H1 (cell line): ENCODE data around the gene C10orf95. TPM values are rescaled to one million over a fixed set of nuclear protein-coding genes. Genes with fewer than 3 reads are reported as not detected.

ENCODE experiments used
- CTCF ChIA-PET: fragments of 300-600 bp; sonication (Branson Sonifier 250); formaldehyde crosslinking; loops from one replicate; lab custom pipeline; 2021; ENCODE audit not compliant: partially characterized antibody; lab: Charles Lee
- POLR2A ChIA-PET: fragments of 300-600 bp; sonication (Branson Sonifier 250); formaldehyde crosslinking; loops from one replicate; lab custom pipeline; 2021; ENCODE audit warnings: inconsistent platforms; ENCODE audit not compliant: partially characterized antibody; lab: Charles Lee
- DNase-seq, 2 experiments: peaks; one replicate each; pipeline versions ENCODE4 v3.0.0 to v3.0.0-alpha.2; 2010 to 2022; ENCODE audit warnings: low spot score in 2 of 2, low read depth in 1 of 2, mixed read lengths in 1 of 2
- FAIRE-seq: peaks from 2 replicates; lab custom pipeline; 2011; peaks lifted over from hg19 to GRCh38; lab: Jason Lieb, UNC
- H2AFZ ChIP-seq: 2 replicates; pipeline ENCODE4 v1.8.1; 2012; ENCODE audit warnings: low read length, inconsistent platforms
- H2AK5ac ChIP-seq: 2 replicates; pipeline ENCODE4 v1.6.1; 2013; ENCODE audit warnings: low read depth, low read length
- H2BK120ac ChIP-seq: replicated peaks from 2 replicates; pipeline ENCODE3; 2013; ENCODE audit warnings: low read depth, low read length, inconsistent platforms
- H2BK12ac ChIP-seq: 2 replicates; pipeline ENCODE4 v1.6.1; 2013; ENCODE audit warnings: low read depth, low read length
- H2BK15ac ChIP-seq: 2 replicates; pipeline ENCODE4 v1.6.1; 2013; ENCODE audit warnings: low read length
- H2BK20ac ChIP-seq: 2 replicates; pipeline ENCODE4 v1.6.1; 2013; ENCODE audit warnings: low read length
- H2BK5ac ChIP-seq: 2 replicates; pipeline ENCODE4 v1.6.1; 2013; ENCODE audit warnings: low read depth, low read length
- H3K14ac ChIP-seq: 2 replicates; pipeline ENCODE4 v1.6.1; 2013; ENCODE audit warnings: inconsistent platforms; ENCODE audit not compliant: insufficient read length
- H3K18ac ChIP-seq: 2 replicates; pipeline ENCODE4 v1.6.1; 2013; ENCODE audit warnings: low read length; ENCODE audit errors: extremely low read depth
- H3K23ac ChIP-seq: 2 replicates; pipeline ENCODE4 v1.6.1; 2013; ENCODE audit warnings: inconsistent platforms; ENCODE audit not compliant: insufficient read length
- H3K23me2 ChIP-seq: 2 replicates; pipeline ENCODE4 v1.6.1; 2013; ENCODE audit warnings: low read depth, low read length
- H3K27ac ChIP-seq: 2 replicates; pipeline ENCODE4 v1.6.1; 2011; ENCODE audit warnings: low read depth, low read length, inconsistent platforms
- H3K27me3 ChIP-seq, 4 experiments: replicated peaks in 1 of 4; 1 replicate in 1 of 4; 2 replicates in 3 of 4; pipeline versions ENCODE4 v1.6.1 to v1.8.1; 2011 to 2013; ENCODE audit warnings: low read length in 3 of 4, mild to moderate bottlenecking in 3 of 4, inconsistent platforms in 2 of 4, mixed read lengths in 2 of 4, moderate library complexity in 1 of 4; ENCODE audit not compliant: control insufficient read depth in 3 of 4, insufficient read depth in 3 of 4; ENCODE audit errors: extremely low read depth in 1 of 4
- H3K36me3 ChIP-seq, 4 experiments: 2 replicates each; pipeline versions ENCODE4 v1.6.1 to v1.8.1; 2011 to 2013; ENCODE audit warnings: mild to moderate bottlenecking in 4 of 4, low read length in 3 of 4, moderate library complexity in 2 of 4, control low read depth in 1 of 4, inconsistent platforms in 1 of 4; ENCODE audit not compliant: insufficient read depth in 4 of 4, control insufficient read depth in 2 of 4
- H3K4ac ChIP-seq: replicated peaks from 2 replicates; pipeline ENCODE3; 2013; ENCODE audit warnings: low read length, low read depth, mixed read lengths, inconsistent platforms; ENCODE audit not compliant: insufficient read length
- H3K4me1 ChIP-seq, 4 experiments: replicated peaks in 1 of 4; 1 replicate in 1 of 4; 2 replicates in 3 of 4; pipeline versions ENCODE4 v1.6.1 to v1.8.1; 2011 to 2013; ENCODE audit warnings: low read length in 3 of 4, inconsistent platforms in 2 of 4, mixed read lengths in 1 of 4; ENCODE audit not compliant: insufficient read depth in 4 of 4, control insufficient read depth in 3 of 4
- H3K4me2 ChIP-seq, 2 experiments: 2 replicates each; pipeline versions ENCODE4 v1.6.1 to v1.8.1; 2011 to 2013; ENCODE audit warnings: low read depth in 2 of 2, low read length in 2 of 2, control low read depth in 1 of 2, inconsistent platforms in 1 of 2, mild to moderate bottlenecking in 1 of 2; ENCODE audit not compliant: insufficient read depth in 1 of 2
- H3K4me3 ChIP-seq, 4 experiments: fragments of 200-600, 300-600 bp in 1 of 4; sonication (generic), shearing (Covaris generic), sonication (Bioruptor Twin) in 1 of 4; 2 replicates each; pipeline versions ENCODE4 v1.5.1 to v1.8.1; 2011 to 2016; ENCODE audit warnings: low read length in 4 of 4, low read depth in 3 of 4, control low read depth in 2 of 4, inconsistent platforms in 2 of 4, mild to moderate bottlenecking in 2 of 4, mixed read lengths in 1 of 4, moderate library complexity in 1 of 4; ENCODE audit not compliant: insufficient read depth in 2 of 4; ENCODE audit errors: extremely low read depth in 1 of 4
- H3K56ac ChIP-seq: replicated peaks from 2 replicates; pipeline ENCODE3; 2013; ENCODE audit warnings: low read depth, mild to moderate bottlenecking, mixed read lengths, low read length, inconsistent platforms; ENCODE audit not compliant: insufficient read length
- H3K79me1 ChIP-seq: 2 replicates; pipeline ENCODE4 v1.6.1; 2013; ENCODE audit warnings: low read depth, low read length, control low read depth
- H3K79me2 ChIP-seq, 2 experiments: 2 replicates each; pipeline versions ENCODE4 v1.6.1 to v1.8.1; 2012 to 2013; ENCODE audit warnings: low read length in 2 of 2, mild to moderate bottlenecking in 2 of 2, inconsistent platforms in 1 of 2; ENCODE audit not compliant: insufficient read depth in 2 of 2, control insufficient read depth in 1 of 2
- H3K9ac ChIP-seq, 4 experiments: replicated peaks in 1 of 4; 1 replicate in 1 of 4; 2 replicates in 3 of 4; pipeline versions ENCODE4 v1.6.1 to v1.8.1; 2011 to 2013; ENCODE audit warnings: low read depth in 3 of 4, low read length in 3 of 4, control low read depth in 2 of 4, mild to moderate bottlenecking in 2 of 4, moderate library complexity in 2 of 4, inconsistent platforms in 1 of 4; ENCODE audit errors: extremely low read depth in 1 of 4
- H3K9me3 ChIP-seq, 2 experiments: 2 replicates each; pipeline versions ENCODE4 v1.6.1 to v1.8.1; 2012 to 2013; ENCODE audit warnings: mild to moderate bottlenecking in 2 of 2, moderate library complexity in 2 of 2, control low read depth in 1 of 2, inconsistent platforms in 1 of 2, low read depth in 1 of 2, low read length in 1 of 2, mixed read lengths in 1 of 2; ENCODE audit not compliant: insufficient read depth in 2 of 2
- H4K20me1 ChIP-seq, 2 experiments: replicated peaks in 1 of 2; 2 replicates each; pipeline versions ENCODE3 to v1.8.1; 2011 to 2013; ENCODE audit warnings: inconsistent platforms in 2 of 2, low read length in 2 of 2, mild to moderate bottlenecking in 1 of 2; ENCODE audit not compliant: insufficient read depth in 2 of 2, control insufficient read depth in 1 of 2
- H4K5ac ChIP-seq: 2 replicates; pipeline ENCODE4 v1.6.1; 2013; ENCODE audit warnings: low read length, low read depth, mixed read lengths, inconsistent platforms; ENCODE audit not compliant: insufficient read length
- H4K8ac ChIP-seq: 2 replicates; pipeline ENCODE4 v1.8.0; 2013; ENCODE audit warnings: mild to moderate bottlenecking, moderate library complexity, low read length, inconsistent platforms; ENCODE audit not compliant: insufficient read depth; ENCODE audit errors: extremely low read depth
- H4K91ac ChIP-seq: replicated peaks from 2 replicates; pipeline ENCODE3; 2013; ENCODE audit warnings: low read length, mixed read lengths, inconsistent platforms; ENCODE audit not compliant: insufficient read length
- ATF2 ChIP-seq: IDR thresholded peaks from 2 replicates; pipeline ENCODE4 v1.6.1; 2012; ENCODE audit warnings: low read length, inconsistent platforms
- CBX5 ChIP-seq: fragments of 300-800, 300-1000 bp; sonication (generic); IDR thresholded peaks from 2 replicates; pipeline ENCODE4 v1.7.1; 2016; ENCODE audit warnings: antibody characterized with exemption, low read length, low read depth
- CEBPB ChIP-seq: IDR thresholded peaks from 2 replicates; pipeline ENCODE4 v1.6.1; 2012; ENCODE audit warnings: low read depth, low read length
- CREB1 ChIP-seq: IDR thresholded peaks from 2 replicates; pipeline ENCODE4 v1.6.1; 2012; ENCODE audit warnings: inconsistent platforms
- E2F6 ChIP-seq: IDR thresholded peaks from 2 replicates; pipeline ENCODE4 v1.6.1; 2012; ENCODE audit warnings: inconsistent platforms
- EGR1 ChIP-seq: IDR thresholded peaks from 2 replicates; pipeline ENCODE4 v1.6.1; 2011; ENCODE audit warnings: low read depth, low read length, borderline replicate concordance
- JUN ChIP-seq: IDR thresholded peaks from 2 replicates; pipeline ENCODE4 v1.6.1; 2011; ENCODE audit warnings: low read depth, mild to moderate bottlenecking, improper control_type of control experiment, low read length
- KDM4A ChIP-seq: IDR thresholded peaks from one replicate; pipeline ENCODE4 v1.7.1; 2012; ENCODE audit warnings: low read depth, mild to moderate bottlenecking, moderate library complexity, low read length, inconsistent platforms; ENCODE audit not compliant: severe bottlenecking
- RXRA ChIP-seq: IDR thresholded peaks from 2 replicates; pipeline ENCODE4 v1.6.1; 2011; ENCODE audit warnings: low read depth, mild to moderate bottlenecking, low read length, moderate library complexity; ENCODE audit not compliant: insufficient read depth
- SAP30 ChIP-seq: fragments of 300-600 bp; sonication (generic); IDR thresholded peaks from 2 replicates; pipeline ENCODE4 v1.7.1; 2012; ENCODE audit warnings: low read length, moderate library complexity, mild to moderate bottlenecking, inconsistent platforms; ENCODE audit not compliant: insufficient read depth, insufficient replicate concordance
- SIRT6 ChIP-seq: IDR thresholded peaks from one replicate; pipeline ENCODE4 v1.7.1; 2012; ENCODE audit warnings: low read length, inconsistent platforms
- TEAD4 ChIP-seq: IDR thresholded peaks from 2 replicates; pipeline ENCODE4 v1.6.1; 2012; ENCODE audit warnings: low read depth, low read length, inconsistent platforms, mixed read lengths
- WGBS, 2 experiments: shearing (Covaris generic) in 1 of 2; methylation state at CpG; one replicate each; pipeline versions ENCODE4 v1.1.6 to v1.1.7; 2013 to 2015; ENCODE audit warnings: low lambda C conversion rate in 2 of 2, mixed read lengths in 2 of 2, inconsistent platforms in 1 of 2, low coverage in 1 of 2, missing lambda C conversion rate in 1 of 2; ENCODE audit not compliant: insufficient replicate concordance in 2 of 2, insufficient coverage in 1 of 2, insufficient read length in 1 of 2; ENCODE audit errors: extremely low coverage in 1 of 2, missing lambda C conversion rate in 1 of 2; 5-methylcytosine and 5-hydroxymethylcytosine counted together
- polyA plus RNA-seq, 7 experiments: library from polyadenylated mRNA; depleted of rRNA in 3 of 7; stranded (reverse) in 5 of 7; unstranded in 2 of 7; fragments of >200 nt in 5 of 7; fragments of 200-250 nt in 2 of 7; gene quantifications; 1 replicate in 5 of 7; 2 replicates in 1 of 7; 4 replicates in 1 of 7; pipeline versions ENCODE4 v1.2.1 to v1.2.3, GENCODE V29; 2011 to 2013; ENCODE audit warnings: missing spikeins in 2 of 7, mixed read lengths in 2 of 7
- total RNA-seq: library from RNA; stranded (reverse); fragmentation: NEBNext Ultra II Directional; extraction: Animal tissue kit (Norgen Biotek cat#: 25700); gene quantifications from 2 replicates; pipeline ENCODE4 v1.2.1, GENCODE V29; 2021

The C10orf95 gene
- total and polyA plus RNA-seq, 2 of the 8 experiments (the other 6 are each of a cell fraction or from before 2014, with no cell fraction given): 0.34 to 0.48 TPM

- H3K4me3 ChIP-seq: no peak overlapping the region
- H2AFZ ChIP-seq: no peak overlapping the region
- H4K5ac ChIP-seq: no peak overlapping the region
- peaks cover 0 to 7% (median 2%) of the 10 kb centered on the region in 4 experiments; a peak in 2 of 7 replicates for H3K4me1 ChIP-seq
- CTCF ChIA-PET: interaction anchor here (0.9 to 4.4 kb wide), 8 partner anchors 8 to 128 kb away, joined by 3 to 31 read pairs (median 4); no protein-coding TSS in a partner anchor
- H3K23ac ChIP-seq: no peak overlapping the region
- WGBS, 2 experiments: 87% methylated on average over 6 of the region's 6 CpGs; no CpG with 5 or more reads in 1 of the 2 experiments
- DNase-seq (no peak), FAIRE-seq (no peak)
- no peak overlapping the region for H4K91ac ChIP-seq
- H2BK5ac ChIP-seq: no peak overlapping the region
- peaks cover 0 to 2% of the 10 kb centered on the region in 2 experiments for H4K20me1 ChIP-seq
- no peak overlapping the region for H2AK5ac ChIP-seq
- no peak overlapping the region for H3K4me2 ChIP-seq
- no peak overlapping the region for H3K4ac ChIP-seq
- POLR2A ChIA-PET: interaction anchor here (1.2 kb wide), 1 partner anchor 63 kb away, joined by 3 read pairs; no protein-coding TSS in a partner anchor
- H2BK15ac ChIP-seq: no peak overlapping the region; the same call in 1 of the 2 replicates
- no peaks in the 10 kb centered on the region for H3K79me1 ChIP-seq
- peaks cover 2% of the 10 kb centered on the region; the same call in 1 of the 2 replicates for H3K23me2 ChIP-seq
- no peaks in the 10 kb centered on the region for H3K79me2 ChIP-seq
- H3K27ac ChIP-seq: no peak overlapping the region
- no peak overlapping the region for H3K18ac ChIP-seq
- H3K9me3 ChIP-seq: no peaks in the 10 kb centered on the region
- peaks cover 0 to 6% (median 2%) of the 10 kb centered on the region in 4 experiments; a peak in 3 of 8 replicates for H3K36me3 ChIP-seq
- no peaks in the 10 kb centered on the region for H3K27me3 ChIP-seq
- no peak overlapping the region for H4K8ac ChIP-seq
- H3K56ac ChIP-seq: no peak overlapping the region
- no peak overlapping the region for H2BK20ac ChIP-seq
- H3K9ac ChIP-seq: no peak overlapping the region
- H2BK120ac ChIP-seq: no peak overlapping the region
- no peak overlapping the region for H2BK12ac ChIP-seq
- no peak overlapping the region for H3K14ac ChIP-seq
- TF ChIP-seq CREB1: no peak
- TF ChIP-seq SIRT6: no peak
- TF ChIP-seq ATF2: no peak
- no peak for TF ChIP-seq E2F6
- no peak for TF ChIP-seq RXRA
- TF ChIP-seq TEAD4: no peak
- no peak for TF ChIP-seq SAP30
- no peak for TF ChIP-seq CEBPB
- no peak for TF ChIP-seq KDM4A
- no peak for TF ChIP-seq JUN
- no peak for TF ChIP-seq EGR1
- TF ChIP-seq CBX5: no peak
These were observed 16.7 kb upstream of the C10orf95 start for GRCh38 chr10:102467971-102468438.
